Nephron progenitor cell (in vitro differentiated cells): ENCODE results near the gene RAF1.
A peak's percentile ranks its signal among the peaks of the same experiment; 100 is the strongest.

Experiments
- DNase-seq: peaks from one replicate; pipeline ENCODE4 v3.0.0; 2021
- H3K27ac Mint-ChIP-seq: 2 replicates; pipeline ENCODE4 v1.8.0; 2021; ENCODE audit warnings: mild to moderate bottlenecking, moderate library complexity, mixed read lengths
- H3K27me3 Mint-ChIP-seq: 2 replicates; pipeline ENCODE4 v1.8.0; 2021; ENCODE audit warnings: mild to moderate bottlenecking, low read depth, mixed read lengths; ENCODE audit not compliant: poor library complexity
- H3K36me3 Mint-ChIP-seq: 2 replicates; pipeline ENCODE4 v1.8.0; 2021; ENCODE audit warnings: low read depth, mixed read lengths
- H3K4me1 Mint-ChIP-seq: 2 replicates; pipeline ENCODE4 v1.8.0; 2021; ENCODE audit warnings: mixed read lengths
- H3K4me3 Mint-ChIP-seq: 2 replicates; pipeline ENCODE4 v1.8.0; 2021; ENCODE audit warnings: mild to moderate bottlenecking, moderate library complexity, mixed read lengths
- H3K9me3 Mint-ChIP-seq: 2 replicates; pipeline ENCODE4 v1.8.0; 2021; ENCODE audit warnings: mild to moderate bottlenecking, moderate library complexity, mixed read lengths
- TF ChIP-seq, protein P1 (sequence below): fragments of 200-600 bp; sonication (generic); IDR thresholded peaks from 2 replicates; pipeline ENCODE4 v1.5.0; 2021; ENCODE audit warnings: antibody characterized with exemption

Gene RAF1

GRCh38 chr3:12569836-12570235 is 94.1 kb downstream of the RAF1 start:
- no peak for DNase-seq
- Mint-ChIP-seq H3K36me3 (peaks cover 86% of the 10 kb centered on the region), H3K4me1 (peaks cover under 1% of the 10 kb centered on the region), H3K9me3 (peaks cover 23% of the 10 kb centered on the region), H3K4me3 (no peak overlapping the region), H3K27ac (no peak overlapping the region), H3K27me3 (no peaks in the 10 kb centered on the region)
- TF ChIP-seq, protein P1, sequence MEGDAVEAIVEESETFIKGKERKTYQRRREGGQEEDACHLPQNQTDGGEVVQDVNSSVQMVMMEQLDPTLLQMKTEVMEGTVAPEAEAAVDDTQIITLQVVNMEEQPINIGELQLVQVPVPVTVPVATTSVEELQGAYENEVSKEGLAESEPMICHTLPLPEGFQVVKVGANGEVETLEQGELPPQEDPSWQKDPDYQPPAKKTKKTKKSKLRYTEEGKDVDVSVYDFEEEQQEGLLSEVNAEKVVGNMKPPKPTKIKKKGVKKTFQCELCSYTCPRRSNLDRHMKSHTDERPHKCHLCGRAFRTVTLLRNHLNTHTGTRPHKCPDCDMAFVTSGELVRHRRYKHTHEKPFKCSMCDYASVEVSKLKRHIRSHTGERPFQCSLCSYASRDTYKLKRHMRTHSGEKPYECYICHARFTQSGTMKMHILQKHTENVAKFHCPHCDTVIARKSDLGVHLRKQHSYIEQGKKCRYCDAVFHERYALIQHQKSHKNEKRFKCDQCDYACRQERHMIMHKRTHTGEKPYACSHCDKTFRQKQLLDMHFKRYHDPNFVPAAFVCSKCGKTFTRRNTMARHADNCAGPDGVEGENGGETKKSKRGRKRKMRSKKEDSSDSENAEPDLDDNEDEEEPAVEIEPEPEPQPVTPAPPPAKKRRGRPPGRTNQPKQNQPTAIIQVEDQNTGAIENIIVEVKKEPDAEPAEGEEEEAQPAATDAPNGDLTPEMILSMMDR, result no peak

- no peak overlapping the region for H3K4me3 Mint-ChIP-seq
- H3K27me3 Mint-ChIP-seq, result peaks cover 9% of the 10 kb centered on the region
- DNase-seq, result no peak
- TF ChIP-seq, protein P1, result no peak
- H3K36me3 Mint-ChIP-seq, result peaks cover 82% of the 10 kb centered on the region
- peaks cover 12% of the 10 kb centered on the region for H3K4me1 Mint-ChIP-seq
- H3K27ac Mint-ChIP-seq, result peak overlapping the region; percentile 92
- peaks cover 28% of the 10 kb centered on the region for H3K9me3 Mint-ChIP-seq
Measured at GRCh38 chr3:12568747-12569146, 95.2 kb downstream of the RAF1 start.

DNA sequence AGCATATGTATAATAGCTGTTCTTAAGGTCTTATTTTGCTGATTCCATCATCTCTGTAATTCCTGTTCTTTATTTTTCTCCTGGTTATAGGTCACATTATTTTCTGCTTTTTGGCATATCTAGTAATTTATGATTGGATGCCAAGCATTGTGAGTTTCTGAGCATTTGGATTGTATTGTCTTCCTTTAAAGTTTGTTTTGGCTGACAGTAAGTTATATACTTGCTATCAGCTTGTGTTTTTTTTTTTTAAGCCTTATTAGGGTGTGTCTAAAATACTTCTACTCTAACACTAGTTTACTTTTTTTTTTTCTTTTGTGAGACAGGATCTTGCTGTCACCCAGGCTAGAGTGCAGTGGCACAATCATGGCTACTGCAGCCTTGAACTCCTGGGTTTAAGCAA is 96.9 kb downstream of the RAF1 start:
- H3K27ac Mint-ChIP-seq, result no peak overlapping the region
- DNase-seq, result no peak
- H3K9me3 Mint-ChIP-seq, result peaks cover 28% of the 10 kb centered on the region
- peaks cover 70% of the 10 kb centered on the region for H3K36me3 Mint-ChIP-seq
- TF ChIP-seq, protein P1, result no peak
- peaks cover 28% of the 10 kb centered on the region for H3K4me1 Mint-ChIP-seq
- no peak overlapping the region for H3K4me3 Mint-ChIP-seq
- peaks cover 9% of the 10 kb centered on the region for H3K27me3 Mint-ChIP-seq

- no peak overlapping the region for H3K4me3 Mint-ChIP-seq
Measured at GRCh38 chr3:12562451-12562850, 101.5 kb downstream of the RAF1 start.

DNA sequence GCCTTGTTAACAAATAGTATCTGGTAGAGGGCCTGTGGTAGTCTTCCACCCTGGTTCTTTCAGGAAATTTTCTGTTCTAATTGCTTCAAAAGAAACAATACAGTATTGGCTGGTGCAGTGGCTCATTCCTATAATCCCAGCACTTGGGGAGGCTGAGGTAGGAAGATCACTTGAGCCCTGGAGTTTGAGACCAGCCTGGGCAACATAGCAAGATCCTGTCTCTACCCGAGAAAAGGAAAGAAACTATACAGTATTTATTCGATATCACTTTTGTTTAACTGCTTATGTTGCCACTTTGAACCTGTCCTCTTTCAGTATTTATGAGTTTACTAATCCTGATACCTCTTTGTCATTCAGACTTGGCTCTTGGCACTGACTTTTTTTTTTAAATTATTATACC is 102.5 kb downstream of the RAF1 start:
- no peak overlapping the region for H3K4me3 Mint-ChIP-seq
- H3K27me3 Mint-ChIP-seq, result peaks cover 9% of the 10 kb centered on the region
- TF ChIP-seq, protein P1, result no peak
- H3K36me3 Mint-ChIP-seq, result peaks cover 23% of the 10 kb centered on the region
- peaks cover 69% of the 10 kb centered on the region for H3K4me1 Mint-ChIP-seq
- peaks cover 15% of the 10 kb centered on the region for H3K9me3 Mint-ChIP-seq
- no peak overlapping the region for H3K27ac Mint-ChIP-seq
- DNase-seq, result no peak

More at GRCh38 chr3:12562451-12562850, 101.5 kb downstream of the RAF1 start:
- peaks cover 31% of the 10 kb centered on the region for H3K36me3 Mint-ChIP-seq
- H3K4me1 Mint-ChIP-seq, result peaks cover 65% of the 10 kb centered on the region
- no peak overlapping the region for H3K27ac Mint-ChIP-seq
- DNase-seq, result no peak
- peaks cover 9% of the 10 kb centered on the region for H3K27me3 Mint-ChIP-seq
- TF ChIP-seq, protein P1, result no peak
- peaks cover 24% of the 10 kb centered on the region for H3K9me3 Mint-ChIP-seq

GRCh38 chr3:12560505-12561190 is 103.3 kb downstream of the RAF1 start:
- H3K4me3 Mint-ChIP-seq, result no peak overlapping the region
- DNase-seq, result no peak

More at GRCh38 chr3:12560505-12561190, 103.3 kb downstream of the RAF1 start:
- Mint-ChIP-seq H3K4me1 (peaks cover 77% of the 10 kb centered on the region), H3K27me3 (peaks cover 11% of the 10 kb centered on the region), H3K27ac (no peak overlapping the region), H3K9me3 (peaks cover 10% of the 10 kb centered on the region), H3K36me3 (peaks cover 15% of the 10 kb centered on the region)
- TF ChIP-seq, protein P1, result no peak
